ENCODE measurements around the gene FBXL22.

GRCh38 chr15:63602595-63602994 lies 5.4 kb downstream of the FBXL22 start:
- TF ChIP-seq EP300 (IDR thresholded peaks at IDR 0.05) = no peak
- no peak for TF ChIP-seq POLR2A (IDR thresholded peaks at IDR 0.05; ENCODE audit: low read depth)

Measured in esophagus muscularis mucosa (tissue), 2 donors.